Prostate gland (tissue), 2 donors: ENCODE data around the gene ZNF777. TPM values are rescaled to one million over a fixed set of nuclear protein-coding genes. Genes with fewer than 3 reads are reported as not detected.

Source experiments
- DNase-seq: peaks from one replicate; pipeline ENCODE4 v3.0.0-alpha.2; 2019; ENCODE audit warnings: low spot score
- H3K27ac ChIP-seq, 2 donors: fragments of 200-600 bp; sonication (generic); 2 replicates each; pipeline ENCODE4 v1.5.1; 2017 to 2019
- H3K27me3 ChIP-seq: fragments of 200-600 bp; sonication (generic); replicated peaks from 2 replicates; pipeline ENCODE4 v1.5.1; 2019; ENCODE audit not compliant: insufficient read depth
- H3K36me3 ChIP-seq, 2 donors: fragments of 200-600 bp; sonication (generic); 1 replicate in 1 of 2; 2 replicates in 1 of 2; pipeline versions ENCODE4 v1.5.1 to v1.8.1; 2017 to 2019
- H3K4me1 ChIP-seq: fragments of 200-600 bp; sonication (generic); replicated peaks from 2 replicates; pipeline ENCODE4 v1.5.1; 2019
- H3K4me3 ChIP-seq, 2 donors: fragments of 200-600 bp; sonication (generic); 2 replicates each; pipeline ENCODE4 v1.5.1; 2017 to 2019
- H3K9me3 ChIP-seq: fragments of 200-600 bp; sonication (generic); 2 replicates; pipeline ENCODE4 v1.5.1; 2017
- CTCF ChIP-seq, 4 experiments: fragments of 200-600 bp in 2 of 4; fragments of 450-650 bp in 2 of 4; sonication (generic) in 2 of 4; IDR thresholded peaks; 1 replicate in 3 of 4; 2 replicates in 1 of 4; pipeline ENCODE4 v1.5.1; 2016 to 2019; ENCODE audit warnings: antibody characterized with exemption in 4 of 4, mild to moderate bottlenecking in 2 of 4, moderate library complexity in 2 of 4
- POLR2A ChIP-seq: fragments of 450-650 bp; IDR thresholded peaks from one replicate; pipeline ENCODE4 v1.6.1; 2016; ENCODE audit warnings: antibody characterized with exemption, mild to moderate bottlenecking
- POLR2AphosphoS5 ChIP-seq: sonication (generic); formaldehyde crosslinking; IDR thresholded peaks from one replicate; pipeline ENCODE4 v1.6.1; 2017; ENCODE audit warnings: antibody characterized with exemption
- WGBS: methylation state at CpG from one replicate; pipeline ENCODE4 v1.1.5; 2018; 5-methylcytosine and 5-hydroxymethylcytosine counted together
- intact Hi-C: fragments of 100-400 bp; cut with DNase I; formaldehyde crosslinking; loops from one replicate; pipeline ENCODE4 v1.14.2; 2022
- total RNA-seq, 2 donors: library from RNA; depleted of rRNA; stranded (reverse); fragments of >200 nt; gene quantifications; one replicate each; pipeline ENCODE4 v1.1.0, GENCODE V29; 2016

Gene ZNF777
- total RNA-seq, 2 donors from 2014 or later = 19.5 to 26.2 TPM

- TF ChIP-seq POLR2AphosphoS5 (no peak), CTCF (IDR thresholded peaks at IDR 0.05) (no peak), POLR2A (no peak)
- no peak overlapping the region for H3K27ac ChIP-seq
- 89% methylated on average over 12 of the region's 12 CpGs for WGBS
- no peak for DNase-seq
- no peak overlapping the region for H3K4me3 ChIP-seq
- H3K36me3 ChIP-seq = peaks cover 0 to 3% of the 10 kb centered on the region in 2 donors
- intact Hi-C loops = no loop called here
- no peaks in the 10 kb centered on the region for H3K9me3 ChIP-seq
- no peaks in the 10 kb centered on the region for H3K4me1 ChIP-seq
- H3K27me3 ChIP-seq = no peaks in the 10 kb centered on the region
These were observed 15.9 kb upstream of the ZNF777 start for GRCh38 chr7:149476791-149477190.

GRCh38 chr7:149475121-149476045 is 14.5 kb upstream of the ZNF777 start:
- intact Hi-C loops = no loop called here
- H3K9me3 ChIP-seq = no peaks in the 10 kb centered on the region
- WGBS = 94% methylated on average over 21 of the region's 21 CpGs
- peaks cover 0 to 3% of the 10 kb centered on the region in 2 donors for H3K36me3 ChIP-seq
- TF ChIP-seq POLR2AphosphoS5 = no peak
- no peak for TF ChIP-seq POLR2A
- TF ChIP-seq CTCF (IDR thresholded peaks at IDR 0.05) = no peak
- H3K4me3 ChIP-seq = no peak overlapping the region
- no peak for DNase-seq
- no peaks in the 10 kb centered on the region for H3K27me3 ChIP-seq
- no peaks in the 10 kb centered on the region for H3K4me1 ChIP-seq
- H3K27ac ChIP-seq = no peak overlapping the region

GRCh38 chr7:149474309-149475120 is 13.7 kb upstream of the ZNF777 start:
- Histone ChIP-seq H3K9me3 (no peaks in the 10 kb centered on the region), H3K36me3 (peaks cover 0 to 3% of the 10 kb centered on the region in 2 donors), H3K4me3 (no peak overlapping the region), H3K27me3 (no peaks in the 10 kb centered on the region), H3K4me1 (no peaks in the 10 kb centered on the region), H3K27ac (no peak overlapping the region)
- DNase-seq = no peak
- TF ChIP-seq POLR2A (no peak), POLR2AphosphoS5 (no peak), CTCF (IDR thresholded peaks at IDR 0.05) (no peak)
- WGBS = 94% methylated on average over 77 of the region's 77 CpGs
- intact Hi-C loops = no loop called here

- peaks cover 0 to 3% of the 10 kb centered on the region in 2 donors for H3K36me3 ChIP-seq
These were observed 12.4 kb upstream of the ZNF777 start for GRCh38 chr7:149473251-149473650.

More at GRCh38 chr7:149473251-149473650, 12.4 kb upstream of the ZNF777 start:
- Histone ChIP-seq H3K4me1 (no peaks in the 10 kb centered on the region), H3K27ac (no peak overlapping the region), H3K9me3 (no peaks in the 10 kb centered on the region), H3K4me3 (no peak overlapping the region), H3K27me3 (no peaks in the 10 kb centered on the region)
- WGBS = 89% methylated on average over 6 of the region's 6 CpGs
- no peak for TF ChIP-seq POLR2A
- no peak for TF ChIP-seq CTCF (IDR thresholded peaks at IDR 0.05)
- no peak for TF ChIP-seq POLR2AphosphoS5
- no peak for DNase-seq
- intact Hi-C loops = no loop called here
